MV-4-11 (cell line): Measurements from ENCODE around the gene VPS33A.
"Not testable (repeated sequence)": the region's sequence is repeated elsewhere in the genome, so short reads cannot be mapped to it uniquely, and the experiment has no call there.

ENCODE experiments used
- DNase-seq: peaks from one replicate; lab custom pipeline; 2025; lab: John Stamatoyannopoulos, UW

VPS33A gene

DNA sequence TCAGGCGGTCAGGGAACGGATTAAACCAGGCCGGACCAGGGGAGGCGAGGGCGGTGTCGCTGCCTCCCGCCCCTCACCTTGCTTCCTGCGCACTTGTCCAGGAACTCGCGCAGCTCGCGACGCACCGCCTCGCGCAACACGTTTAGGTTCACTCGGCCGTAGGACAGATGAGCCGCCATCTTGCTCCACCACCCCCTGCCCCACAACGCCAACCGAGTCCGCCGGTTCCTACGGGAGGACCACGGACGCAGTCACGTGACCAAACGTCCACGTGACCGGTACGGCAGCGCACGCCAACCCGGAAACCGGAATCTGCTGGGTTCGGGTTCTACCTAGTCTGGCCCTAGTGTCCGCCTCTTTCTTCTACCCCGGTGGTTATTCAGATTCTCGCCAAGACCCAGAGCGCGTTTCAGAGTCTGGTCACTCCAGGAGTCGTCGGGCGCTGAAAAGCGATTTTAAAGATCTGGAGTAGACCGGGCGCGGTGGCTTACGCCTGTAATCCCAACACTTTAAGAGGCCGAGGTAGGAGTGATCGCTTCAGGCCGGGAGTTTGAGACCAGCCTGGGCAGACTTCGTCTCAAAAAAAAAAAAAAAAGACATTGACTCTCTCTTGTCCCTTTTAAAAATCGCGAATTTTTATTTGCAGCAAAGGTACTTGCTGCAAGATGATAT lies at the start of gene VPS33A:
VPS33A (minus strand) TSS at position 265 of the 672 bp plus-strand sequence; CDS start at position 179, 86 bp downstream.
- peak; percentile 95 for DNase-seq

- no peak for DNase-seq
Observed at GRCh38 chr12:122312926-122313325, 46.6 kb upstream of the VPS33A start.

DNA sequence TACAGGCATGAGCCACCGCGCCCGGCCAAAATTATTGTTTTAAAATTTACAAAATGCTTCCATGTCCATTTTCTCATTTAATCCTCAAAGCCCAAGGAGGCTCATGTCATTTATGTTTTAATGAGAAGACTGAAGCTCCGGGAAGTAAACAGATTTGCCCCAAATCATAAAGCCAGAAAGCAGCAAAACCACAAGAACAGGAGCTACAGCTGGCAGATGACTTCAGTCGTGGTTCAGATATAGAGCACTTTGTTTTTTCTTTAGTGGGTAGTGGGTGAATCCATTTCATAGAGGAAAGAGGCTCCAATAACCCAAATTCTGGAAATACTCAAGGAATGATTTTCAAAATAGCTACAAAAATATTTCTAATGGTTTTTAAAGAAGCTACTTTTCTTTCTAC lies 45.4 kb upstream of the VPS33A start:
- DNase-seq: no peak

DNA sequence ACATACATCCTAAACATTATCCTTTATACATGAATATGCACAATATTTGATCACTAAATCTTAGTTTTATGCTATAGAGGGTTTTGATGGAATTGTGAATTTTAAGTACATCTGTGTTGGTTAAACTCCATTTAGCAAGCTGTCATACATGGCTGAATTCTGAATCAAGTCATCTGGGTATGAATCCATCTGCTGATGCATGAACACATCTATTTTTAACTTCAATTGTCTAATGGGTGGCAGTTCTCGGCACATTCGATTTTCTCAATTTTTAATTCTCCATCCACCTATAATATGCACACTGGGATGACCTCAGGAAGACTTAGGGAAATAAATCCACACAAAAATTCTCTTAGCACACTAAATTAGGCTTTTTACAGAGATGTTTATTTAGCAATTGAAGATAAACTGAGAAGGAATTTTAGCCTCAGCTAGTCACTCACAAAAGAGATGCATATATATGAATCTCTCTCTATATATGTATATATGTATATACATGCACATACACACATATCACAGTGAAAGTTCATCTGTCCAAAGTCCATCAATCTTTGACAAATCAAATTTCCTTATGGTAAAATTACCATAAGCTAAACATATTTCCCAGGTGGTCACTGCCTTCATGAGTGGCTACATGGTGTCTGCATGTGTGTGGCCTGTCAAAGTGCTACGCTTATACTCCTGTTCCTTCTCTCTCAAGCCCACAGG lies 44.5 kb upstream of the VPS33A start:
- no peak for DNase-seq

DNA sequence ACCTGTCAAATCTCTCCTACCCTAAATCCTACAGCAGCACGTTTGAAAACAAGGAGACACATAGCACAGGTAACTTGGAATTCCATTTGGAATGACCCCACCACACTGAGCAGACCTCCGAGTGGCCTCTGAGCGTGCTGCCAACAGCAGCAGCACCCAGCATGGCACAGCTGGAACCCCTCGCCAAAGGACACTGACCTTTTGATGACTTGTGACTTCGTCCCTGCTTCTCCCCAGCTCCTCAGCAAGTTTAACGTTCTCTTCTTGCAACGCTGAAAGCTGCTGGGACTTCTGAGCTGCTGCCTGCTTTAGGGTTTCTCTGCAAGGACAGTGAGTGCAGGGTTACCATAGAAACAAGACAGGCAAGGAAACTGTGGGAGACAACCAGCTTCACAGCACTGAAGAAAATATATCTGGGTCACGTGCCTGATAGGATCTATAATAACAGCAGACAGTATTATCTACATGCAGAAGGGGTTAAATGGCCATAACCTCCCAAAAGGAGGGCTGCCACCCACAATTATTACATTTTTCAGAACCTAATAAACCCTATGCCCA lies 43.3 kb upstream of the VPS33A start:
- no peak for DNase-seq

DNA sequence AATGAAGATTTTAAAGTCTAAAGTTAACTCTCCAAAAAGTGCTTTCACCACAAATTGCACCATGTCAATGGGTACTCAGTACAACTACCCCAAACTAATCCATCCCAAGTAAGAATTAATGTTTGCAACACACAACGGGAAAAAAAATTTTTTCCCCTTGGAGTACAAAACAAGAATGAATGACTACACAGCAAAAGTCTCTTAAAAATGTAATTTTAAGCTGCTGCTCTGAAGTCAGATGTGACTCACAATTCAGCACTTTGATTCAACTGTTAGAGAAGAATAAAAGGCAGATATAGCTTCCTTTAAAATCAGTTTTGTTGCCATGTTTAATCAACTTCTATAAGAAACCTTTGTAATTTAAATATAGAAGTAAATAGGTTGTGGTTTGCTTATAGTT lies 42.5 kb upstream of the VPS33A start:
- no peak for DNase-seq

DNA sequence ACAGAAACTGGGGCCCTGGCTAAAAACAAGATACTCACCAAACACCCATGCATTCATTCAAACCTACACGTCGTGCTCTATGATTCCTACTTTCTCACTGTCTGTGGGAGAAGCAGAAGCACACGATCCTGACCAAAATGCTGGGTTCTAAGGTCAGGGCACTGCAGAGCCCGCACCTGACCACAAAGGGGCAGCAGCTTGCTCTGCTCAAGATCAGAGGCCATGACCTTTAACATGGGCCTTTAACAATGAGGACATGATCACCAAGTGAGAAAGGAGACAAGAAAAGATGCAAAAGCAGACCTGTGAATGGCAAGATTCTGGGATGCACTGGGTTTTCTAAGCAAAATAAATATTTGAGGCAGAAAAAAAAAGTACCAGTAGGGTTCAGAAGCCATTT lies 40.1 kb upstream of the VPS33A start:
- no peak for DNase-seq

- DNase-seq: no peak
Observed at GRCh38 chr12:122304924-122305323, 38.6 kb upstream of the VPS33A start.

- no peak for DNase-seq
Observed at GRCh38 chr12:122303068-122303467, 36.8 kb upstream of the VPS33A start.

- DNase-seq: no peak
Observed at GRCh38 chr12:122298071-122298748, 31.9 kb upstream of the VPS33A start.

GRCh38 chr12:122297494-122297893 lies 31.2 kb upstream of the VPS33A start:
- no peak for DNase-seq

GRCh38 chr12:122295877-122296276 lies 29.6 kb upstream of the VPS33A start:
- DNase-seq: no peak

DNA sequence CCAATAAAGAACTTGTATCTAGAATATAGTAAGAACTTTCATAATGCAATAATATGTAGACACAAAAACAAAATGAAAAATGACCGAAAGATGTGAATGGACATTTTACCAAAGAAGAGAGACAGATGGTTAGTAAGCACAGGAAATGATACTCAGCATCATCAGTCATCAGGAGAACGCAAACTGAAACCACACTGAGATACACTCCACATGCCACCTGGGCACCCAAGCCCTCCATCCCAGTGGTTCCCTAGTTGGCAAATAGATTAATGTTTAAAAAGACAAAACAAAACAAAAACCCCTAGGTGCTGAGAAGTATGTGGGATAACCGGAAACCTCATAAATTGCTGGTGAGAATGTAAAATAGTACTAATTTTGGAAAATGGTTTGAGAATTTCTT lies 26.8 kb upstream of the VPS33A start:
- no peak for DNase-seq

- DNase-seq: no peak
Observed at GRCh38 chr12:122291431-122291830, 25.1 kb upstream of the VPS33A start.

DNA sequence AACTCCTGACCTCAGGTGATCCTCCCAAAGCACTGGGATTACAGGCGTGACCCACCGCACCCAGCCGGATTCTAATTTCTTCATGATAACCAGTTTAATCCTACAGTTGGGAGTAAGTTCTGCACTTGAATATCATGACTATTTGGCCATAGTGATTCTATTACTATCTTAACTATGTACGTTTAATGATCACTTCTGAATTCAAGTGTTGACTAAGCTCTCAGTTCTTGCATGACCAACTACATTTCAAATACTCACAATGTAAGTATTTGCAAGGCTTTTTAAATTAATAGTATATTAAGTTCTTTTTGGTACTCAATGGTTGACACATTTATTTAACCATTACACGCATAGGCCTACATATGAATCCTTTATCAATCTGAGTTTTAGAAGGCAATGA lies 17.4 kb upstream of the VPS33A start:
- DNase-seq: no peak

DNA sequence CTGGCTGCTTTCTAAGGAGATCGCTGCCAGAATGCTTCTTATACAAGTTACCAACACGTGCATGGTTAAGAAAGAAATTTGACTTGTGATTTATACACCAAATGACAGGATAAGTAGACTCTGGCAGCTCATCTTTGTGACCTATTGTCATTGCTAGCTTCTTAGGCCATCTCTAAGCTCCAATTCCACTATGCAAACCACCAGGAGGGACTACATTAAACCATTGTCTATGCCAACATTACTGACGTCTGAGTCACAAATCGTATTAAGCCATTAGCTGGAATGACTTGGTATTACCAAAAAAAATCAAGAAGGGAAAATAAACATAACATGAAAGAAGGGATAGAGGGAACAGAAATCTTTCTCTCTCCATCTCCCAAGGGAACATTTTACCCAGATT lies 15.8 kb upstream of the VPS33A start:
- DNase-seq: no peak

- peak; percentile 94 for DNase-seq
Observed at GRCh38 chr12:122276242-122276641, 9.9 kb upstream of the VPS33A start.

GRCh38 chr12:122275459-122275858 lies 9.2 kb upstream of the VPS33A start:
- DNase-seq: no peak

GRCh38 chr12:122265886-122266229 lies 436 bp downstream of the VPS33A start:
- DNase-seq: no peak

GRCh38 chr12:122265476-122265875 lies 818 bp downstream of the VPS33A start:
- DNase-seq: no peak

- DNase-seq: not testable (repeated sequence)
Observed at GRCh38 chr12:122260735-122261134, 5.6 kb downstream of the VPS33A start.

- not testable (repeated sequence) for DNase-seq
Observed at GRCh38 chr12:122258939-122259338, 7.4 kb downstream of the VPS33A start.

DNA sequence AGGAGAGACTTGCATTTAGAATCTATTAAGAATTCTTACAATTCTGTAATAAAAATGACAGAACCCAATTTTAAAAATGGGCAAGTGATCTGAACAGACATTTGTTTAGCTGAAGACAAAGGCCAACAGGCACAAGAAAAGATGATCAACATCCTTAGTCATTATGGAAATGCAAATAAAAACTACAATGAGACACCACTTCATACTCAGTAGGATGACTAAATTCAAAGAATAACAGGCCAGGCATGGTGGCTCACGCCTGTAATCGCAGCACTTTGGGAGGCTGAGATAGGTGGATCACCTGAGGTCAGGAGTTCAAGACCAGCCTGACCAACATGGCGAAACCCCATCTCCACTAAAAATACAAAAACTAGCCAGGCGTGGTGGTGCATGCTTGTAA lies 7.8 kb downstream of the VPS33A start:
- DNase-seq: not testable (repeated sequence)
